HepG2 (cell line): ENCODE data around the gene MYL9. TPM values are rescaled to one million over a fixed set of nuclear protein-coding genes. Genes with fewer than 3 reads are reported as not detected.

ENCODE experiments used
- FOSL2 ChIP-seq: sonication (generic); formaldehyde crosslinking; IDR thresholded peaks from 2 replicates; pipeline ENCODE4 v1.4.0; 2020; ENCODE audit warnings: missing genetic modification reagents
- IKZF4 ChIP-seq: sonication (generic); formaldehyde crosslinking; IDR thresholded peaks from 2 replicates; pipeline ENCODE4 v1.5.1; 2020; ENCODE audit warnings: borderline replicate concordance, mild to moderate bottlenecking, low read depth, missing genetic modification reagents; ENCODE audit errors: not compliant biosample characterization
- KDM1A ChIP-seq: IDR thresholded peaks from 2 replicates; pipeline ENCODE4 v1.6.1; 2016; ENCODE audit warnings: missing compliant biosample characterization
- KMT2B ChIP-seq: IDR thresholded peaks from 2 replicates; pipeline ENCODE4 v1.6.1; 2016; ENCODE audit warnings: missing genetic modification reagents, missing compliant biosample characterization
- MTA1 ChIP-seq: sonication (generic); formaldehyde crosslinking; IDR thresholded peaks from 2 replicates; pipeline ENCODE4 v1.4.0; 2020; ENCODE audit warnings: missing genetic modification reagents, mild to moderate bottlenecking, borderline replicate concordance
- PAWR ChIP-seq: sonication (generic); formaldehyde crosslinking; IDR thresholded peaks from 2 replicates; pipeline ENCODE4 v1.4.0; 2020; ENCODE audit warnings: missing genetic modification reagents, mild to moderate bottlenecking, borderline replicate concordance
- SALL1 ChIP-seq: sonication (generic); formaldehyde crosslinking; IDR thresholded peaks from 2 replicates; pipeline ENCODE4 v1.8.0; 2022; ENCODE audit warnings: mild to moderate bottlenecking, missing genetic modification reagents
- SOX13 ChIP-seq, 3 experiments: fragments of 450-650 bp in 1 of 3; sonication (generic) in 1 of 3; formaldehyde crosslinking in 1 of 3; IDR thresholded peaks in 2 of 3; conservative IDR thresholded peaks in 1 of 3; 2 replicates each; pipeline versions ENCODE4 v1.5.0 to v1.6.1; 2016 to 2020; ENCODE audit warnings: antibody characterized with exemption in 1 of 3, mild to moderate bottlenecking in 1 of 3, missing compliant biosample characterization in 1 of 3, missing genetic modification reagents in 1 of 3, moderate library complexity in 1 of 3
- TBL1XR1 ChIP-seq: fragments of 150-350 bp; IDR thresholded peaks from 2 replicates; pipeline ENCODE4 v1.6.1; 2014; ENCODE audit warnings: borderline replicate concordance, low read length; ENCODE audit not compliant: partially characterized antibody
- TCF12 ChIP-seq, 2 experiments: fragments of 450-650 bp in 1 of 2; sonication (generic) in 1 of 2; formaldehyde crosslinking in 1 of 2; IDR thresholded peaks; 2 replicates each; pipeline versions ENCODE4 v1.6.1 to v1.8.0; 2017 to 2022; ENCODE audit warnings: antibody characterized with exemption in 1 of 2, mild to moderate bottlenecking in 1 of 2, missing genetic modification reagents in 1 of 2, moderate library complexity in 1 of 2
- TEF ChIP-seq: sonication (generic); formaldehyde crosslinking; IDR thresholded peaks from 2 replicates; pipeline ENCODE4 v1.5.0; 2020; ENCODE audit warnings: missing genetic modification reagents
- THRA ChIP-seq: sonication (generic); formaldehyde crosslinking; IDR thresholded peaks from 2 replicates; pipeline ENCODE4 v1.4.0; 2020; ENCODE audit warnings: missing genetic modification reagents, borderline replicate concordance
- ZBTB1 ChIP-seq: sonication (generic); formaldehyde crosslinking; IDR thresholded peaks from 2 replicates; pipeline ENCODE4 v1.4.0; 2020; ENCODE audit warnings: missing genetic modification reagents, borderline replicate concordance
- ZNF230 ChIP-seq: sonication (generic); formaldehyde crosslinking; IDR thresholded peaks from 2 replicates; pipeline ENCODE4 v1.4.0; 2020; ENCODE audit warnings: mild to moderate bottlenecking, missing genetic modification reagents
- ZNF256 ChIP-seq: sonication (generic); formaldehyde crosslinking; conservative IDR thresholded peaks from 2 replicates; pipeline ENCODE4 v1.4.0; 2020; ENCODE audit warnings: missing genetic modification reagents
- ZNF740 ChIP-seq: sonication (generic); formaldehyde crosslinking; IDR thresholded peaks from 2 replicates; pipeline ENCODE4 v1.4.0; 2020; ENCODE audit warnings: missing genetic modification reagents
- ZNF777 ChIP-seq: sonication (generic); formaldehyde crosslinking; IDR thresholded peaks from 2 replicates; pipeline ENCODE4 v1.4.0; 2020; ENCODE audit warnings: missing genetic modification reagents
- ZNF792 ChIP-seq: IDR thresholded peaks from 2 replicates; pipeline ENCODE4 v1.6.1; 2016
- polyA plus RNA-seq, 8 experiments: library from polyadenylated mRNA; depleted of rRNA in 3 of 8; stranded (reverse) in 7 of 8; unstranded in 1 of 8; fragments of >200 nt; fragmentation: Illumina TruSeq in 4 of 8; extraction: Trizol in 4 of 8; gene quantifications; 2 replicates each; pipeline versions ENCODE4 v1.2.1 to v1.2.3, GENCODE V29; 2011 to 2016; ENCODE audit warnings: low read depth in 4 of 8, missing spikeins in 1 of 8, mixed read lengths in 1 of 8; ENCODE audit not compliant: insufficient read depth in 1 of 8
- total RNA-seq, 5 experiments: library from RNA; depleted of rRNA; stranded (reverse); fragments of >200 nt; fragmentation: Illumina TruSeq; extraction: Trizol; gene quantifications; 2 replicates each; pipeline ENCODE4 v1.2.3, GENCODE V29; 2016; ENCODE audit warnings: low read depth in 1 of 5
- TF ChIP-seq, protein P1 (sequence below): sonication (generic); formaldehyde crosslinking; IDR thresholded peaks from 2 replicates; pipeline ENCODE4; 2020; ENCODE audit warnings: missing genetic modification reagents, mild to moderate bottlenecking, borderline replicate concordance

Gene MYL9
- total and polyA plus RNA-seq, 2 of the 13 experiments (the other 11 are each of a cell fraction or from before 2014, with no cell fraction given): 0.87 to 2.2 TPM

GRCh38 chr20:36573103-36573797 lies 31.9 kb downstream of the MYL9 start, which contains the start of gene TGIF2 (continued):
- TF ChIP-seq PAWR (CRISPR knock-in tag): no peak
- no peak for TF ChIP-seq TBL1XR1
- peak; percentile 81 for TF ChIP-seq KMT2B (CRISPR knock-in tag)
- TF ChIP-seq KDM1A (CRISPR knock-in tag): no peak
- TF ChIP-seq MTA1: peak; percentile 69; the same call in 1 of the 2 replicates
- peak; percentile 86 for TF ChIP-seq IKZF4 (CRISPR knock-in tag)
- no peak; the same call in 1 of the 2 replicates for TF ChIP-seq ZNF777 (CRISPR knock-in tag)
- 0 out of 2 replicates have a peak, but pooled peaks have one; percentile 74 for TF ChIP-seq ZNF792
- no peak; the same call in 1 of the 2 replicates for TF ChIP-seq SOX13 (IDR thresholded peaks at IDR 0.05)
- TF ChIP-seq SOX13 (CRISPR knock-in tag; conservative IDR thresholded peaks at IDR 0.05 in 1 of 2, IDR thresholded peaks at IDR 0.05 in 1 of 2): peak in 1 of 2 experiments; percentile 55; a peak in 1 of 4 replicates
- TF ChIP-seq ZNF740 (CRISPR knock-in tag): peak; percentile 50; the same call in 1 of the 2 replicates
- TF ChIP-seq, protein P1, sequence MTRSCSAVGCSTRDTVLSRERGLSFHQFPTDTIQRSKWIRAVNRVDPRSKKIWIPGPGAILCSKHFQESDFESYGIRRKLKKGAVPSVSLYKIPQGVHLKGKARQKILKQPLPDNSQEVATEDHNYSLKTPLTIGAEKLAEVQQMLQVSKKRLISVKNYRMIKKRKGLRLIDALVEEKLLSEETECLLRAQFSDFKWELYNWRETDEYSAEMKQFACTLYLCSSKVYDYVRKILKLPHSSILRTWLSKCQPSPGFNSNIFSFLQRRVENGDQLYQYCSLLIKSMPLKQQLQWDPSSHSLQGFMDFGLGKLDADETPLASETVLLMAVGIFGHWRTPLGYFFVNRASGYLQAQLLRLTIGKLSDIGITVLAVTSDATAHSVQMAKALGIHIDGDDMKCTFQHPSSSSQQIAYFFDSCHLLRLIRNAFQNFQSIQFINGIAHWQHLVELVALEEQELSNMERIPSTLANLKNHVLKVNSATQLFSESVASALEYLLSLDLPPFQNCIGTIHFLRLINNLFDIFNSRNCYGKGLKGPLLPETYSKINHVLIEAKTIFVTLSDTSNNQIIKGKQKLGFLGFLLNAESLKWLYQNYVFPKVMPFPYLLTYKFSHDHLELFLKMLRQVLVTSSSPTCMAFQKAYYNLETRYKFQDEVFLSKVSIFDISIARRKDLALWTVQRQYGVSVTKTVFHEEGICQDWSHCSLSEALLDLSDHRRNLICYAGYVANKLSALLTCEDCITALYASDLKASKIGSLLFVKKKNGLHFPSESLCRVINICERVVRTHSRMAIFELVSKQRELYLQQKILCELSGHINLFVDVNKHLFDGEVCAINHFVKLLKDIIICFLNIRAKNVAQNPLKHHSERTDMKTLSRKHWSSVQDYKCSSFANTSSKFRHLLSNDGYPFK: peak; percentile 32; the same call in 1 of the 2 replicates
- peak; percentile 37; the same call in 1 of the 2 replicates for TF ChIP-seq THRA
- TF ChIP-seq ZNF230 (CRISPR knock-in tag): peak; percentile 79; the same call in 1 of the 2 replicates
- no peak for TF ChIP-seq TCF12 (IDR thresholded peaks at IDR 0.05)
- TF ChIP-seq TCF12 (CRISPR knock-in tag; IDR thresholded peaks at IDR 0.05): 0 out of 2 replicates have a peak, but pooled peaks have one; percentile 10
- TF ChIP-seq FOSL2 (CRISPR knock-in tag): peak; percentile 47; the same call in 1 of the 2 replicates
- peak; percentile 89; the same call in 1 of the 2 replicates for TF ChIP-seq SALL1
- TF ChIP-seq ZBTB1 (CRISPR knock-in tag): no peak
- peak; percentile 66; the same call in 1 of the 2 replicates for TF ChIP-seq TEF (CRISPR knock-in tag)
- 0 out of 2 replicates have a peak, but pooled peaks have one; percentile 48 for TF ChIP-seq ZNF256 (CRISPR knock-in tag)
